Suppressor macrophage (primary cell): ENCODE results near the gene SHROOM4.
A peak's percentile ranks its signal among the peaks of the same experiment; 100 is the strongest.

ENCODE experiments used
- DNase-seq, 4 experiments: peaks; one replicate each; pipeline ENCODE4 v3.0.0-alpha.2; 2020 to 2022

The SHROOM4 gene

DNA sequence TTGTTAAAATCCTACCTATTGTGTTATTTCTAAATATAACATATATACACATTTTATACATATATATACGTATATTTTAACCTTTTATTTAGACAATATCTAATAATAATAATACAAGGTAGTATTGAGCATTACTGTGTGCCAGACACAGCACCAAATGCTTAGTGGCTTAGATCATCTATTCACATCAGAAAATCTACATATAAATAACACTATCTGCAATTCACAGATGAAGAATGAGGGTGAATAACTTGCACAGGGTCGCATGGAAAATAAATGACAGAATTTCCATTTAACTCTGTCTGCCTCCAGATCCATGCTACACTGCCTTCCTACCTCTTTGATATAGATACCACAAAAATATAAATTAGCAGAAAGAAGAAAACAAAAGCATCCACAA is 37.7 kb downstream of the SHROOM4 start:
- no peak for DNase-seq

DNA sequence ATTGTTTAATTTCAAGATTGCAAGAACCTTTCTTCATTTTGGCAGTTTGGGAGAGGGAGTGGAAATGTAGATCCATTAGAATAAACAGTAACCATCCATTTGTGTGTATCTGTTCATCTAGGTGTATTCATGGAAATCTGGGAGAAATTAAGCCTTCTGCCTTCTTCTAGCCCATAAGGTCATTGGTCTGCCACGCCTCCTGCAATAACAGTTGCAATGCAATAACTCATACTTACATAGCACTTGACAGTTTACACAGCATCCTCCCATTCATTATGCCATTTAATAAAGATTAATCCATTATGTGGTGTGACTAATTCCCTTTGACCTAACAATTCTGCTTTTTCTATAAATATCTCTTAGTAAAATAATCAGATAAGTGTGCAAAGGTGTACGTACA is 42.6 kb downstream of the SHROOM4 start:
- no peak for DNase-seq

DNA sequence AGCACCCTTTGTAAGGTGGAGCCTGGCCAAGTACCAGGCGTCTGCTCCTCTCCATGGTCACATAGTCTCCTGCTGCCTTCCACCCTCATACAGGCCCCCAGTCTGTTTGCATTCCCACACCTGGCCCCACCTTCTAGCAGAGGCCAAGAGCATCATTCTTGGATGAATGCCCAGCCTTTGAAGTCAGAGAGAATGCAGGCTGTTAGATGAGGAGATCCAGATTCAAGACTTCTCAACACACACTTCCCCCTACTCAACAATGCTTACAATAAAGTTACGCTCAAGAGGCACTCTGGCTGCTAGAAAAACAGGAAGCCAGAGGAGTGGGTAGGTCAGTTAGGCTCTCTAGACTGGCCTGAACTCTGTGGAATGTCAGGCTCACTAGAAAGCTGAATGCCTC is 43.3 kb downstream of the SHROOM4 start:
- DNase-seq, result peak in 2 of 4 experiments; percentile 1 to 7

DNA sequence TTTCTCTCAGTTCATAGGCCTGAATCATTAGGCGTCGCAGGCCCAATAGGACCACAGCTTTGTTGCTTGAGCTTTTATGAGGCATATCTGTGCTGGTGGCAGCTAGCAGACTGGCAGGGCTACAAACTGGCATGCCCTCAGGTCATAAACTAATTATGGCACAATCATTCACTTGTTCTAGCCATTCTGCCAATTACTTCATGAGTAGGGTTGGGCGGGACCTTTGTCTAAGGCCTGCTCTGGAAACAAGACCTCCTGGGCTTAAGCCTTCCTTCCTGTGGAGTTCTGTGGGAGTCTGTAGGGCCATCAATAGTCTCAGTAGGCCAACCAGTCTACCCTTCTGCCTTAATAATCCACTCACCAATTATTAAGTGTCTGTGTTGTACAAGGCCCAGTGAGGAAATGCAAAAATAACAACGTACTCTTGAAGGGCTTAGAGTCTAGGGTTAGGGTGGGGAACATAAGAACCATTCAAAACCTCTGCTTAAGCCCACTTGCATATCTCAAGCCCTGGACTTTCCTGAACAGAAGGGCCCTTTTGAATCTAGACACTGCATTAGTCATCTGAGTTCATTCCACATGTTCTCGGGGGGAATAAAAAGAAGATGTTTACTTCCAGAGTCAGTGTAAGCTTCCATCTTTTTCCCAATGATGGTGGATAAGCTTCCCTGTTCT is 44.5 kb downstream of the SHROOM4 start:
- no peak for DNase-seq

DNA sequence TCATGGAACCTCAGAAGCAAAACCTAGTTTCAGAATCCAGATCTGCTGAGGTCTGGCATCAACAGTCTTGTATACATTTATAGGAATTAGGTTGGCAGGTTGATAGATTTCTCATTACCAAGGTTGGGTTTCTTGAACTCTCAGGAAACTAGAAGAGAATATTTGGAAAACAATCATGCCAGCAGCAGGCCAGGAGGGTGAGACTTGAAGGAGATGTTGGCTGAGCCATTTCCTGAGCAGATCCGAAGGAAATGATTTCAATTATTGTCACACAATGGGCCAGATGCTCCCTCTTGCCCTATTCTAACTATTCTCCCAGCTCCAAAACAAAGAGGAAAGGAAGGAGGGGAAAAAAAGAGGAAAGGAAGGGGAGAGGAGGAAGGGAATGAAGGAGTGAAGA is 45.2 kb downstream of the SHROOM4 start:
- DNase-seq, result no peak

DNA sequence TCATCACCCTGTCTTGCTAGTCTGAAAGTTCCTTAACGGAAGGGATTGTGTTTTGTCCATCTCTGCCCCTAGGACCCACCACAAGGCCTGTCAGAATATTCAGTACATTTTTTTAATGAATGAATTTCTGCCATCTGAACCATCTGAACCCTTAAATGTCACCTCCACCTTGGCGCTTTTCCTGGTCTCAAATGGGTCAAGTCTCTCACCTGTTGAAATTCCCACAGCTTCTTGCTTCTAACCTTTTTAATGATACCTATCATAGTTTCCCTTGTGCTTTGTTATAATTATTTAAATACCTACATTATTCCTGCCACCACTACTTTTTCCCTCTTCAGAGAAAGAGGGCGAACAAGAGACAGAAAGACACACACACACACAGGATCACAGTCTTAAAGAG is 48.0 kb downstream of the SHROOM4 start:
- no peak for DNase-seq

DNA sequence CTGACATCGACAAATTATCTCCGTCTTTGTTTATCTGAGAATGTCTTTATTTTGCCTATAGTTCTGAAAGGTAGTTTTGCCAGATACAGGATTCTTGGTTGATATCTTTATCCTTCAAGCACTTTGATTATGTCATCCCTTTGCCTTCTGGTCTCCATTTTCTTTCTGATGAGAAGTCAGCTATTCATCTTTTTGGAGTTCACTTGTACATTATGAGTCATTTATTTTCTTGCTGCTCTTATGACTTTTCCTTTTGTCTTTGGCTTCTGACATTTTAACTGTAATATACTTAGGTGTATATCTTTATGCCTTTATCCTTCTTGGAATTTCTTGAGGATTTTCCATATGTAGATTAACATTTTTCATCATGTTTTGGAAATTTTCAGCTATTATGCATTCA is 51.4 kb downstream of the SHROOM4 start:
- DNase-seq, result no peak

DNA sequence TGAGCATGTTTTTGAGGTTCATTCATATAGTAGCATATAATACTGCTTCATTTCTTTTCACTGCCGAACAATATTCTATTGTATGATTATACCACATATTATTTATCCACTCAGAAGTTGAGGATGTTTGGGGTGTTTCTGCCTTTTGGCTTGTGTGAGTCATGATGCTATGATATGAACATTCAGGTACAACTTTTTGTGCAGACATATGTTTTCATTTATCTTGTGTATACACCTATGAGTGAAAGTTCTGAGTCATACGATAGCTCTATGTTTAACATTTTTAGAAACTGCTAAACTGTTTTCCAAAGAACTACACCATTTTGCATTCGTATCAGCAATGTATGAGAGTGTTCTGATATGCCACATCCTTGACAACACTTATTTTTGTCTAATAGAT is 57.7 kb downstream of the SHROOM4 start:
- DNase-seq, result no peak

DNA sequence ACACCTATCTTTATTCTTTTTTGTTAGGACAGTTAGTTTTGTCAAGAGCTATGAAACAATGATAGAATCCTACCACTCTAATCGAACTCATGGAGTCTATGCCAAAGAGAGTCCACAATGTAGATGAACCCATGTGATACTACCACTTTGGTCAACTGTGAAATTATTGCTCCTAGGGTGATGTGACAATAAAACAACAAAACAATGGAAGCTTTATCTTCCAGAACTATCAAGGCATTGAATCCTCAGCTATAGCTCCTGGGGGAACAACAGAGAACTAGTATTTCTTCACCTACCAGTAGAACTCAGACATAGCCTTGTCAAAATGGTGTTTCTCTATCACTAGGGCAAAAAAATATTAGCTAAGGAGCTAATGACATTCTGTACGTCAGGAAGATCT is 62.9 kb downstream of the SHROOM4 start:
- DNase-seq, result no peak

DNA sequence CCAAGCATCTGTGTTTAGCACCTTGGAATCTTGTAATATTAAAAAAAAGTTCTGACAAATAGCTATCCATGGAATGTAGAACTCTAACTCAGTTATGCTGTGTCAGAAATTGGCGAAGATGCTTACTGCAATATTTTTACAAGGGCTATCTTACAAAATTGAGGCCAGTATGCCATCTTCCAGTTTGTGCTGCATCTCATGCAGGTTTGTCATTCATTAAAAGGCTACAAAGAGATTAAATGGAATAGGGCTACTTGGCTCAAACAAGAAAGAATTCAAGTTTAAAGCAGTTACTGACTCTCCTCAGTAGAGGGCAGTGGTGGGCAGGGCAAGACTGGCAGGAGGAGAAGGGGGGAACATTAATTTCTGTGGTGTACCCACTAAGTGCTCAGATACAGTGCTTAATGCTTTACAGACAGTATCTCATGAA is 66.5 kb downstream of the SHROOM4 start:
- peak in 3 of 4 experiments; percentile 21 to 49 (median 37) for DNase-seq

DNA sequence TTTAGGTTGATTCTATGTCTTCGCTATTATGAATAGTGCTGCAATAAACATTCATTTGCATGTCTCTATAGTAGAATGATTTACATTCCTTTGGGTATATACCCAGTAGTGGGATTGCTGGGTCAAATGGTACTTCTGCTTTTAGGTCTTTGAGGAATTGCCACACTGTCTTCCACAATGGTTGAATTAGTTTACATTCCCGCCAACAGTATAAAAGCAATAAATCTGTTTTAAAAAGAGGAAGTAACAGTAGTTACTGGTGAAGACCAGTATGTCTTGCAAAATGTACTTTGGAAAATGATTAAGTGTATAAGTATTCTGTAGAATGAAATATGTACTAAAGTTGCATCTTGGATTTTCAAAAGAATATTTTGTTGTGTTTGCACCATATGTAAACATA is 77.3 kb downstream of the SHROOM4 start:
- DNase-seq, result peak in 2 of 4 experiments; percentile 27 to 41

DNA sequence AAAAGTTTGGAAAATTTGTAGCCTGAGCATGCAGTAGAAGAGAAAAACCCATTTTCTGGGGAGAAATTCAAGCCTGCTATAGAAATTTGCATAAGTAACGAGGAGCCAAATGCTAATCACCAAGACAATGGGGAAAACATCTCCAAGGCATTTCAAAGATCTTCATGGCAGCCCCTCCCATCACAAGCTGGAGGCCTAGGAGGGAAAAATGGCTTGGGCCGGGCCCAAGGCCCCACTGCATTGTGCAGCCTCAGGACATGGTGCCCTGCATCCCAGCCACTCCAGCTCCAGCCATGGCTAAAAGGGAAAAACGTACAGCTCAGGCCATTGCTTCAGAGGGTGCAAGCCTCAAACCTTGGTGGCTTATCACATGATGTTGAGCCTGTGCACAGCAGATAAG is 87.7 kb downstream of the SHROOM4 start:
- no peak for DNase-seq

DNA sequence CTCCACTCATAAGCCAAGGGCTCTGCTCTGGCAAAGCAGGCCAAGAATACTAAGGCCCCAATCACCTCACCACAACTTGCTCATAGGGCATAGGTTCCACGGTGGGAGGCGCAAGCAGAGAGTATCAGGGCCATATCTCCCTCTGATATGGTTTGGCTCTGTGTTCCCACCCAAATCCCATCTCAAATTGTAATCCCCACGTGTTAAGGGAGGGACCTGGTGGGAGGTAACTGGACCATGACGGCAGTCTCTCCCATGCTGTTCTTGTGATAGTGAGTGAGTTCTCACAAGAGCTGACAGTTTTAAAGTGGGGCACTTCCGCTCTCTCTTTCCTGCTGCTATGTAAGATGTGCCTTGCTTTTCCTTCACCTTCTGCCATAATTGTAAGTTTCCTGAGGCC is 88.7 kb downstream of the SHROOM4 start:
- no peak for DNase-seq

DNA sequence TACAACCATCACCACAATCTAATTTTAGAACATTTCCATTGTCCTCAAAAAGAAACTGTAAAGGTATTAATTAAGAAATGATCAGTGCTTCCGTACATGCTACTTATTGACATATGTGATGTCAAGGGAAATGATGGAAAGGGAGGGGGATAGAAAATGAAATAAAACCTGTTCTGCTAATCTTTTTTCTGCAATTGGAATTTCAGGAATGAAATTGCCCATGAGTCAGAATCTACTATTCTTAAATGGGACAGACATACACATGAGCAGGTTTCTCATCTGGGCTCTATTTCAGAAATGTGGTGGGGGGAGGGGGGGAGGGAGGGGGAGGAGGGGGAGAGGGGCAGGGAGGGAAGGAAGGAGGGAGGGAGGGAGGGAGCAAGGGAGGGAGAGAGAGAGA is 91.0 kb downstream of the SHROOM4 start:
- DNase-seq, result no peak

DNA sequence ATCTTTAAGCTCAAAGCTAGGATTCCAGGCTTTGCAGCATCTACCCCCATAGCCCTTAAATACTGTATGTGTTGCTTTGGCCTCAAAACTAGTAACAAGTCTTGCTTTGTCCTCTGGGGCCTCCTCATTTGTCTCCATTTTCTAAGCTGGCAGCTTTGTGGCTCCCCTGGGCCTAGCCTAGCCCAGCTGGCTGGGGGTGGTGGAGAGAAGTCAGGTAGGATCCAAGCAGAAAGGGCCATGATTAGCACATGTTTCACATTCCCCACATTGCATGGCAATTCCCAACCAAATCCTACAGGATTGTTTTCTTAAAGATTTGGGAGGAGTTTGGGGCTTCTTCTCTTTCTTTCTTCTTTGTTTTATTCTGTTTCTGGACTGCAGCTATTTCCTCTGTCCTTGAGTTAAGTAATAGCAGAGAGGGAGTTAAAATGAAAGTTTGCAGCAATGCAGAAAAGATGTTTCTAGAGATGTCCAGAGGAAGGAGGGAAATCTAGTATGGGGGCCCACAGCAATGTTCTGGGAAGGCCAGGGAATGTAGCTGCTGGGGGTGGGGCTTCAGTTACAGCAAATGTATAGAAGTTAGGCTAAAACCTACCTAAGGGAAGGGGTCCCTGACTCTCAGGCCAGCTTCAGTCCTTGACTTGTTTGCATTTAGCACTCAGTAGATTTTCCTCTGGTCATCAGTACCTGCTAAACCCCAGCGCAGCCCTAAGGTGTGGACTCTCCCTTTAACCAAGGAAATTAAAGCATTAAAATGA is 92.1 kb downstream of the SHROOM4 start:
- DNase-seq, result no peak

DNA sequence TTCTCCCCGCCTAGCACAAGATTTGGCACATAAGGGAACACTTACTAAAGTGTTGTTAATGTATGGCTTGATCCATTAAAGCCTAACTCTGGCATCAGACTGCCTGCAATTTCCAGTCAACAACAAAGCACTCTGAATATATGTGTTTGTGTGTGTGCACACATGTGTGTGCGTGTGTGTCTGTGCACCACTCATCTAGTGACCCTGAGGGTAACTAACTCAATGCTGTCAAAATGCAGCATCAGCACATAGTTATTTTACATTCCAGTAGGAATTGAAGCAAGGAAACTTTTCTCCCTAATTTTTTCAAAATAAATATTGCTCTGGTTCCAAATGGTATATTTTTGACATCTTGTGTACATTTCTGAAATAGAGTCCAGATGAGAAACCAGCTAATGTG is 94.4 kb downstream of the SHROOM4 start:
- no peak for DNase-seq

DNA sequence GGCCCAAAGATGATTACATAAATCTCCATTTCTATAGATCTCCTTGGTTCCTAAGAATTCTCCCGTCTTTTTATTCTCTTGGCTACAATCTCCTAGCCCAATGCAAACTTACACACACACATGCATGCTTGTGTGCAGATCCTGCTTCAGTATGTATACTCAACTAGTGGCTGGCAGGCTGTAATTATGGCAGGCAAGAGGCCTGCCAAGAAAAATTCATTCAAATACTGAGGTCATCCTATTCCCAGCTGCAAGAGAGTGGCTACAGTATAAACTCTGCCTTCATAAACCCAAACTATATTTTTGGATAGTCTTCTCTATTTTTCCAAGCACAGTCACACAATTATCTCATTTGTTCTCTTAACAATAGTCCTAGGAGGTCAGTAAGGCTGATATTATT is 95.2 kb downstream of the SHROOM4 start:
- no peak for DNase-seq

DNA sequence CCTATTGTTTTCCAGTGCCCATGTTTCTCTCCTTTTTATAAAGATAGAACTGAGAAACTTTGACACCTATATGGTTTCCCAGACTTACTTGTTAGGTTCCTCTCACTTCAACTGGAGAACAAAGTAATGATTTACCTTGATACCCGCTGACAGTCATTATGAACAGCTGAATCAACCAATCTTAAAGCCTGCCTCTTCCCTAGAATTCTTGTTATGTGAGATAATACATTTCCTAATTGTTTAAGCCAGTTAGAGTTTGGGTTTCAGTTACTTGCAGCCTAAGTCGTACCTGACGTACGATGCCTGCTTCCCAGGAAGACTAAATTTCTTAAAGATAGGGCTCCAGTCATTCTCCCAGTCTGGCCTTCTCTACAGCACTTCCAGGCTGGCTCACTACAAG is 97.3 kb downstream of the SHROOM4 start:
- no peak for DNase-seq

DNA sequence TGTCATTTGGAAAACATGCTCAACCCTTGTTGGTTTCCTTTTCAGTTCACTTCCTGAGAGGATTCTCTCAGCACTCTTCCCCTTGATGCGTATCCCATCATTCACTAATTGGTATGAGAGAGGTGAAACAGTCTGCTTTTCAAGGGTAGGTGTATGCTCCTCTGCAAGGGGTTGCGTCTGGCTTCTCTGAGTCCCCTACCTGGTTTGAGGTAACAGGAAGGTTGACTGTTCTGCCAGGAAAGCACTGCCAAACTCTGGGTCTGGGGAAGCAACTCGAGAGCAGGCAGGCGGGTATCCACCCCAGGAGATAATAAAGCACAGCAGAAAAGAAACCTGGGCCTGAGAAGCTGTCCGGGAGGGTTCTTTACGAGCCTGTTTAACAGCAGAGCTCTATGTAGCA is 101.2 kb downstream of the SHROOM4 start:
- no peak for DNase-seq

DNA sequence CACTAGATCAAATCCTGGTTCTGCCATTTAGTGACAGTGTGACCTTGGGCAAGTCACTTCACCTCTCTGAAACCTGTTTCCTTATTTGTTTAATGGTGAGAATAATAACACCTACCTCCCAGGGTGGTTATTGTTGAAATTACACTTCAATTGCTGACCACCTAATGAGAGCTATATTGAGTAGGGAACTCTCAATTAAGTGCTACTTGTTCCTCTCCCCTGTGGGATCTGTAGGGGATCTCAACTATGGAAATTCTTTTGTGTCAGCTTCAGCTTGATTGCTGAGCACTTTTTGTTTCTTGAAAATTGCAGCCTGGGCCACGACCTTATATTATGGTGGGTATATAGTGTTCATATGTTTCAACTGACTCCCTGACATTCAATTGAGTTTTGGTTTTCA is 102.1 kb downstream of the SHROOM4 start:
- no peak for DNase-seq

DNA sequence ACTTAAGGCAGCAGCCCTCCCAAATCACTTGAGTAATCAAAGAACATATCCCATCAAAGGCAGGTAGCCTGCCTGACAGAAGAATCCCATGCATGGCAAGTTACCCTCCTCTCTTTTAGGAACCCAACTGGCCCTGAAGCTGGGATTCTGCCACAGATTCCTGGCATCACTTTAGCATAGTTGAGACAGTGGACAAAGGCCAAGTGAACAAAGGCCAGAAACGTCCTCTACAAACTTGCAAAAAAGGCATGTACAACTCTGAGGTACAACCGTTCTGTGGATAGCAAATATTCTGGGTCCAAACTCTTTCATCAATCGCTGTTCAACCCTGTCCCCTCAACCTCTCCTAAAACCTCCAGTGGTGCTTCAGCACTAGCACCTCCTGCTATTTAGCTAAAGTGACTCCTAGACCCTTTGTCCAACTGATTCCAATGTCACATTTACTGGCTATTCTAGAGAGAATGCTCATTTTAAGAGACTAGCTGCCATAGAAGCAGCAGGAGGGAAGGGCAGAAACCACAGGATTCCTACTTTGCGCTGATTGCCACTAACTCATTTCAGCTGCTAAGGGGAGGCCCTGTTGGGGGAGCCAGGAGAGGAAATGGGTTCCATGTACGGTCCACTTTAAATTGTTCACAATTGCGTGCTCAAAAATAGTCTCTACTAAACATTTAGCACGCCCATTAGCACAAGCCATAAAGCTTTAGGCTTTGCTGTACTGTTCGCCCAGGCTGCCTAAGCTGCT is 105.9 kb downstream of the SHROOM4 start:
- no peak for DNase-seq

DNA sequence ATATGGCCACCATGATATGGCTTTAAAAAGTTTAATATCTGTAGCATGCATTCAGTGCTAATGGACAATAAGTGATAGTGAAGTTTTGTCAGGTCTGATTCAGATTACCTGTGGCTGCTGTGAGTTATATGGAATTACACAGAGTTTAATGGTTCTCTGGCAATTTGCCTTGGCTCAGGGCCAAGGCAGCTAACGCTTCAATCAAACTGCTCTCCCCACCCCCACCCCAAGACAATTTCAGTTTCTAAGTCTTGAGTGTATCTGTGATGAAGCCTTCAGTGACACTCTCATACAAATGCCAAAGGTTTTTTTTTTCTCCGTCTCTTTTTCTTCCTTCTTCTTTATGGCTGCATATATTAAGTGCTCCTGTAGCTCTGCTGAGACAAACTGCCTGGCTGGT is 106.6 kb downstream of the SHROOM4 start:
- DNase-seq, result no peak

DNA sequence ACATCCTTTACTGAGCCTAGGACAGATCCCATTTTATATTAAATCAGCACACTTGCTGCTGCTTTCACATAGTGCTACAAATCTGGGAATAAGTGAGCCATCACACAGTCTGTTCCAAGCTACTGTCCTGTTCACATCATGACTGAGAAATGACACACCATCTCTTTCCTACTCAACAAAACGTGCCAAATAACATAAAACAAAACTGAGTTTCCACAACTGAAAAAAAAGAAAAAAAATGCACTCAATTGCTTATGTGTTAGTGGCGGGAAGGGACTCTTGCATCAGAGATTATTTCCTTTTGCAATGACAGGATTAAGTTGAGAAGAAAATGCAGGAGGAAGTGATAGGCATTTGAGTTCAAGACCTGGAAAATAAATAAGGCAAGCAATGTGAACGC is 109.0 kb downstream of the SHROOM4 start:
- peak in 2 of 4 experiments; percentile 1 to 6 for DNase-seq

DNA sequence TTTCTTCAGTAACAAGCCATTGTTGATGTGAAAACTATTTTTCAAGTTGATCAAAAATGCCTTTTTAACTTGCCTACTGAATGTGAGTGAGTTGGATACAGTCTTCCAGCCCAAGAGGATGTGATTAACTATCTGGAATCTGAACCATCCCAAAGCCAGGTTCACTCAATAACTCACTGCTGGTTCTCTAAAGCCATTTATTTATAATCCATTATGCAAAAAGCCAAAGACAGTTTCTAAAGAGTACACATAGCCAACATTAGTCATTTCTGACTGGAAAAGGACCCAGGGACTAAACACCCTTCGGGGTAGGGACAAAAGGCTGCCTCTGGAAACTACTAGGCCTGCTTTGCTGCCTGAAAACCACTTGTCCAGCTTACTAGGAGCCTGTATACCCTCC is 109.6 kb downstream of the SHROOM4 start:
- DNase-seq, result no peak
